K562 (cell line): Measurements from ENCODE around the gene ARL6IP4. TPM values are rescaled to one million over a fixed set of nuclear protein-coding genes. Genes with fewer than 3 reads are reported as not detected.

ENCODE experiments used
- ATAC-seq: fragments of 200-7000 bp; cut with Tn5 transposase; 3 replicates; pipeline ENCODE4 v1.9.1; 2020; ENCODE audit warnings: moderate library complexity
- BruUV-seq: library from RNA; stranded (reverse); fragments of 400-500 nt; replicated peaks from 2 replicates; lab custom pipeline; 2021; lab: Mats Ljungman, UMichigan
- CTCF ChIA-PET: fragments of 300-600 bp; formaldehyde crosslinking; extraction: SDS; loops from one replicate; lab custom pipeline; 2021; ENCODE audit warnings: low intra/inter-chr PET ratio; lab: Yijun Ruan, JAX
- POLR2A ChIA-PET: fragments of 300-600, 350-650 bp; sonication (Branson Sonifier 250); formaldehyde crosslinking; extraction: SDS; loops from one replicate; lab custom pipeline; 2021; ENCODE audit warnings: antibody characterized with exemption, inconsistent platforms; lab: Yijun Ruan, JAX
- DNase-seq, 4 experiments: peaks; one replicate each; pipeline versions ENCODE4 v3.0.0 to v3.0.0-alpha.2; 2011 to 2018; ENCODE audit warnings: low spot score in 3 of 4, mixed read lengths in 3 of 4; ENCODE audit errors: extremely low read depth in 1 of 4
- FAIRE-seq: peaks from 2 replicates; lab custom pipeline; 2011; peaks lifted over from hg19 to GRCh38; lab: Jason Lieb, UNC
- H2AFZ ChIP-seq: 2 replicates; pipeline ENCODE4 v1.6.0; 2011; ENCODE audit warnings: low read depth, low read length, control low read depth, inconsistent platforms
- H3K27ac ChIP-seq: fragments of 200-600 bp; 3 replicates; pipeline ENCODE4 v1.8.0; 2011; ENCODE audit warnings: low read depth, mild to moderate bottlenecking, control low read depth, inconsistent platforms, low read length, moderate library complexity, mixed read lengths; ENCODE audit errors: extremely low read depth
- H3K27me3 ChIP-seq, 2 experiments: fragments of 300-600 bp in 1 of 2; 2 replicates in 1 of 2; 3 replicates in 1 of 2; pipeline versions ENCODE4 v1.6.0 to v1.8.0; 2011; ENCODE audit warnings: inconsistent platforms in 2 of 2, low read length in 2 of 2, mild to moderate bottlenecking in 1 of 2, mixed read lengths in 1 of 2, moderate library complexity in 1 of 2; ENCODE audit not compliant: control insufficient read depth in 2 of 2, insufficient read depth in 2 of 2
- H3K36me3 ChIP-seq: fragments of 300-600 bp; 3 replicates; pipeline ENCODE4 v1.8.0; 2011; ENCODE audit warnings: mild to moderate bottlenecking, low read length, inconsistent platforms; ENCODE audit not compliant: control insufficient read depth, insufficient read depth
- H3K4me1 ChIP-seq, 2 experiments: fragments of 200-600 bp in 1 of 2; replicated peaks in 1 of 2; 2 replicates in 1 of 2; 3 replicates in 1 of 2; pipeline versions ENCODE4 v1.5.1 to v1.8.0; 2011; ENCODE audit warnings: inconsistent platforms in 2 of 2, low read length in 2 of 2, mild to moderate bottlenecking in 1 of 2, mixed read lengths in 1 of 2, moderate library complexity in 1 of 2; ENCODE audit not compliant: control insufficient read depth in 2 of 2, insufficient read depth in 2 of 2
- H3K4me2 ChIP-seq: 2 replicates; pipeline ENCODE4 v1.6.1; 2011; ENCODE audit warnings: low read length, control low read depth, inconsistent platforms, mixed read lengths; ENCODE audit not compliant: insufficient read depth
- H3K4me3 ChIP-seq: fragments of 200-600 bp; sonication (generic), shearing (Covaris generic); 2 replicates; pipeline ENCODE4 v1.5.1; 2016; ENCODE audit warnings: control low read depth, inconsistent platforms
- H3K79me2 ChIP-seq: fragments of 200-600 bp; 3 replicates; pipeline ENCODE4 v1.8.0; 2011; ENCODE audit warnings: low read length, inconsistent platforms; ENCODE audit not compliant: control insufficient read depth, insufficient read depth
- H3K9ac ChIP-seq, 2 experiments: 2 replicates each; pipeline versions ENCODE4 v1.6.0 to v1.6.1; 2011; ENCODE audit warnings: low read depth in 2 of 2, low read length in 2 of 2, control low read depth in 1 of 2, inconsistent platforms in 1 of 2, mild to moderate bottlenecking in 1 of 2, mixed read lengths in 1 of 2; ENCODE audit not compliant: insufficient read depth in 1 of 2
- H3K9me1 ChIP-seq: one replicate; pipeline ENCODE4 v1.6.0; 2011; ENCODE audit warnings: inconsistent platforms, mild to moderate bottlenecking, low read length, moderate library complexity; ENCODE audit not compliant: control insufficient read depth, insufficient read depth
- H3K9me3 ChIP-seq: replicated peaks from 2 replicates; pipeline ENCODE4 v1.5.1; 2011; ENCODE audit warnings: low read depth, low read length, inconsistent platforms; ENCODE audit not compliant: control insufficient read depth, insufficient read depth
- H4K20me1 ChIP-seq: replicated peaks from 2 replicates; pipeline ENCODE4 v1.6.1; 2011; ENCODE audit warnings: low read length, inconsistent platforms, mixed read lengths; ENCODE audit not compliant: control insufficient read depth, insufficient read depth
- CEBPZ ChIP-seq: fragments of 150-350 bp; IDR thresholded peaks from 2 replicates; pipeline ENCODE4 v1.6.1; 2014; ENCODE audit warnings: low read depth, mild to moderate bottlenecking, low read length, borderline replicate concordance
- GTF2B ChIP-seq: IDR thresholded peaks from 2 replicates; pipeline ENCODE4 v1.6.1; 2011; ENCODE audit not compliant: insufficient read length; ENCODE audit errors: extremely low read depth
- HBP1 ChIP-seq: fragments of 450-650 bp; formaldehyde crosslinking; IDR thresholded peaks from 2 replicates; pipeline ENCODE4 v1.4.0; 2022; ENCODE audit warnings: missing genetic modification characterization
- LARP7 ChIP-seq: fragments of 450-650 bp; IDR thresholded peaks from 2 replicates; pipeline ENCODE4 v1.6.1; 2016
- TEAD2 ChIP-seq: fragments of 450-650 bp; IDR thresholded peaks from 2 replicates; pipeline ENCODE4 v1.6.1; 2016; ENCODE audit warnings: missing genetic modification characterization, control low read depth, missing compliant biosample characterization
- THAP12 ChIP-seq: fragments of 250-450 bp; sonication (Bioruptor Pico); IDR thresholded peaks from 2 replicates; pipeline ENCODE4 v1.9.0; 2021; ENCODE audit warnings: mild to moderate bottlenecking, inconsistent platforms
- ZC3H4 ChIP-seq: sonication (generic); formaldehyde crosslinking; IDR thresholded peaks from 2 replicates; pipeline ENCODE4 v1.9.0; 2021; ENCODE audit warnings: missing genetic modification reagents, borderline replicate concordance
- ZNF24 ChIP-seq: fragments of 450-650 bp; IDR thresholded peaks from 2 replicates; pipeline ENCODE4 v1.6.1; 2016
- ZNF263 ChIP-seq: sonication (generic); formaldehyde crosslinking; IDR thresholded peaks from 2 replicates; pipeline ENCODE4 v1.8.0; 2022; ENCODE audit warnings: mild to moderate bottlenecking, missing genetic modification reagents, borderline replicate concordance
- WGBS: fragments of 100-300 bp; shearing (Covaris generic); methylation state at CpG from one replicate; pipeline ENCODE4 v1.1.6; 2016; ENCODE audit warnings: low coverage, mixed read lengths; ENCODE audit not compliant: insufficient coverage; ENCODE audit errors: missing lambda C conversion rate; 5-methylcytosine and 5-hydroxymethylcytosine counted together
- in situ Hi-C: fragments of 300-500 bp; cut with MboI; formaldehyde crosslinking; loops from 4 replicates; pipeline ENCODE4 v1.15.0; 2018; ENCODE audit warnings: inconsistent platforms, mixed read lengths
- intact Hi-C: fragments of 100-400 bp; cut with micrococcal nuclease; formaldehyde crosslinking; loops from 2 replicates; pipeline ENCODE4 v1.14.2; 2022
- polyA plus RNA-seq, 8 experiments: library from polyadenylated mRNA; depleted of rRNA in 4 of 8; stranded (reverse) in 5 of 8; unstranded in 3 of 8; fragments of >200 nt; fragmentation: Nextera tagmentation in 2 of 8; fragmentation: Illumina TruSeq in 1 of 8; extraction: Ambion mirVana in 2 of 8; extraction: Trizol in 1 of 8; gene quantifications; 2 replicates each; pipeline versions ENCODE4 v1.2.1 to v1.2.3, GENCODE V29; 2011 to 2014; ENCODE audit warnings: inconsistent platforms in 1 of 8, missing spikeins in 1 of 8
- total RNA-seq, 7 experiments: library from RNA; depleted of rRNA in 6 of 7; stranded (reverse); fragments of >200 nt in 6 of 7; fragmentation: Illumina TruSeq in 2 of 7; extraction: Trizol in 2 of 7; gene quantifications; 2 replicates each; pipeline versions ENCODE4 v1.2.1 to v1.2.3, GENCODE V29; 2011 to 2021; ENCODE audit warnings: low replicate concordance in 1 of 7

Gene ARL6IP4
- total and polyA plus RNA-seq, 9 of the 15 experiments (the other 6 are each of a cell fraction or from before 2014, with no cell fraction given) = 2.4 to 255 (median 151) TPM

- intact Hi-C loops (no loop called here), in situ Hi-C loops (no loop called here)
- H2AFZ ChIP-seq = no peak overlapping the region
- ATAC-seq = no peak
- H3K9ac ChIP-seq = peak overlapping the region in 1 of 2 experiments; percentile 11; a peak in 2 of 4 replicates
- 68% methylated on average over 14 of the region's 14 CpGs for WGBS
- H3K27ac ChIP-seq = no peak overlapping the region
- CTCF ChIA-PET = no interaction called here
- H3K9me3 ChIP-seq = no peaks in the 10 kb centered on the region
- H3K4me3 ChIP-seq = no peak overlapping the region
- peaks cover 6 to 44% of the 10 kb centered on the region in 2 experiments; a peak in 4 of 5 replicates for H3K4me1 ChIP-seq
- H3K4me2 ChIP-seq = no peak overlapping the region
- no peaks in the 10 kb centered on the region for H3K9me1 ChIP-seq
- POLR2A ChIA-PET = interaction anchor here (0.7 to 1.2 kb wide), 4 partner anchors 46 to 456 kb away, joined by 3 read pairs; no protein-coding TSS in a partner anchor
- FAIRE-seq = no peak
- no TSS peak for BruUV-seq
- H3K79me2 ChIP-seq = no peaks in the 10 kb centered on the region
- H3K36me3 ChIP-seq = no peaks in the 10 kb centered on the region
- no peaks in the 10 kb centered on the region for H4K20me1 ChIP-seq
- H3K27me3 ChIP-seq = no peaks in the 10 kb centered on the region
- DNase-seq = no peak
- TF ChIP-seq ZC3H4 (CRISPR knock-in tag) (no peak), THAP12 (CRISPR knock-in tag) (no peak), CEBPZ (no peak), TEAD2 (tag) (no peak), ZNF263 (peak; percentile 54; the same call in 1 of the 2 replicates), HBP1 (CRISPR knock-in tag) (no peak), GTF2B (no peak), LARP7 (no peak), ZNF24 (no peak)
These were observed 35.6 kb upstream of the ARL6IP4 start for GRCh38 chr12:122944605-122945592.
